Neural cell (in vitro differentiated cells): ENCODE results near the gene ATP6V1F. TPM values are rescaled to one million over a fixed set of nuclear protein-coding genes. Genes with fewer than 3 reads are reported as not detected.

Source experiments
- H2AFZ ChIP-seq: fragments of 200-600, 300-800 bp; sonication (generic), shearing (Covaris generic); 2 replicates; pipeline ENCODE4 v1.6.0; 2014; ENCODE audit warnings: low read depth, mild to moderate bottlenecking, antibody characterized with exemption, low read length, moderate library complexity
- H3F3A ChIP-seq: fragments of 200-600 bp; shearing (Covaris generic); 2 replicates; pipeline ENCODE4 v1.6.1; 2016; ENCODE audit warnings: mild to moderate bottlenecking, moderate library complexity, mixed read lengths, antibody characterized with exemption, low read length; ENCODE audit not compliant: insufficient read depth, poor library complexity, severe bottlenecking
- H3K27ac ChIP-seq: fragments of 200-600, 300-800 bp; sonication (generic), shearing (Covaris generic); 2 replicates; pipeline ENCODE4 v1.5.1; 2014; ENCODE audit warnings: mild to moderate bottlenecking, low read length, moderate library complexity
- H3K27me3 ChIP-seq: fragments of 300-800, 200-600 bp; sonication (generic), shearing (Covaris generic); 2 replicates; pipeline ENCODE4 v1.6.0; 2014; ENCODE audit warnings: mild to moderate bottlenecking, low read depth, low read length, moderate library complexity; ENCODE audit not compliant: insufficient read depth
- H3K36me3 ChIP-seq: fragments of 300-800, 200-600 bp; sonication (generic), shearing (Covaris generic); 2 replicates; pipeline ENCODE4 v1.5.1; 2014; ENCODE audit warnings: mild to moderate bottlenecking, antibody characterized with exemption, low read length, moderate library complexity; ENCODE audit not compliant: insufficient read depth
- H3K4me2 ChIP-seq: fragments of 300-800, 200-600 bp; sonication (generic), shearing (Covaris generic); 2 replicates; pipeline ENCODE4 v1.6.0; 2014; ENCODE audit warnings: mild to moderate bottlenecking, low read length
- H3K4me3 ChIP-seq: fragments of 300-800, 200-600 bp; sonication (generic), shearing (Covaris generic); 2 replicates; pipeline ENCODE4 v1.5.1; 2014; ENCODE audit warnings: mild to moderate bottlenecking, low read length, moderate library complexity
- H3K79me2 ChIP-seq: fragments of 200-600 bp; shearing (Covaris generic); replicated peaks from 2 replicates; pipeline ENCODE4 v1.6.0; 2014; ENCODE audit warnings: mild to moderate bottlenecking, low read length, moderate library complexity; ENCODE audit not compliant: insufficient read depth
- H3K9ac ChIP-seq: fragments of 300-800, 200-600 bp; sonication (generic), shearing (Covaris generic); 2 replicates; pipeline ENCODE4 v1.6.1; 2016; ENCODE audit warnings: mild to moderate bottlenecking, low read length, mixed read lengths
- H3K9me2 ChIP-seq: fragments of 200-600 bp; shearing (Covaris generic); 2 replicates; pipeline ENCODE4 v1.6.1; 2016; ENCODE audit warnings: mild to moderate bottlenecking, low read length, mixed read lengths; ENCODE audit not compliant: insufficient read depth
- H3K9me3 ChIP-seq: fragments of 200-600, 300-800 bp; sonication (generic), shearing (Covaris generic); 2 replicates; pipeline ENCODE4 v1.6.1; 2016; ENCODE audit warnings: mild to moderate bottlenecking, mixed run types, low read length, moderate library complexity, mixed read lengths
- H4K20me1 ChIP-seq: fragments of 200-600 bp; shearing (Covaris generic); 2 replicates; pipeline ENCODE4 v1.6.1; 2016; ENCODE audit warnings: mild to moderate bottlenecking, mixed run types; ENCODE audit not compliant: insufficient read depth
- EP300 ChIP-seq: fragments of 450-650 bp; conservative IDR thresholded peaks from 2 replicates; pipeline ENCODE4 v1.6.1; 2014; ENCODE audit warnings: antibody characterized with exemption, mild to moderate bottlenecking, moderate library complexity; ENCODE audit not compliant: poor library complexity, severe bottlenecking
- EZH2 ChIP-seq: fragments of 200-600, 300-800 bp; shearing (Covaris generic), sonication (generic); IDR thresholded peaks from 2 replicates; pipeline ENCODE4 v1.6.1; 2014; ENCODE audit warnings: antibody characterized with exemption, low read length, borderline replicate concordance, mild to moderate bottlenecking; ENCODE audit not compliant: insufficient read depth, poor library complexity, severe bottlenecking
- MXI1 ChIP-seq: fragments of 450-650 bp; conservative IDR thresholded peaks from 2 replicates; pipeline ENCODE4 v1.6.1; 2014; ENCODE audit warnings: antibody characterized with exemption, mild to moderate bottlenecking; ENCODE audit not compliant: poor library complexity, severe bottlenecking
- POLR2AphosphoS5 ChIP-seq: IDR thresholded peaks from 2 replicates; pipeline ENCODE4 v1.6.1; 2012
- RAD21 ChIP-seq: fragments of 450-650 bp; conservative IDR thresholded peaks from 2 replicates; pipeline ENCODE4 v1.6.1; 2014; ENCODE audit warnings: antibody characterized with exemption, mild to moderate bottlenecking, moderate library complexity
- SMC3 ChIP-seq: fragments of 450-650 bp; conservative IDR thresholded peaks from 2 replicates; pipeline ENCODE4 v1.6.1; 2014; ENCODE audit warnings: antibody characterized with exemption, mild to moderate bottlenecking, moderate library complexity; ENCODE audit not compliant: poor library complexity
- TAF1 ChIP-seq: IDR thresholded peaks from 2 replicates; pipeline ENCODE4 v1.6.1; 2012; ENCODE audit warnings: low read depth
- polyA plus RNA-seq: library from polyadenylated mRNA; depleted of rRNA; stranded (reverse); fragments of >200 nt; gene quantifications from 2 replicates; pipeline ENCODE4 v1.2.3, GENCODE V29; 2014
- TF ChIP-seq, protein P1 (sequence below): IDR thresholded peaks from 2 replicates; pipeline ENCODE4 v1.6.1; 2012; ENCODE audit warnings: borderline replicate concordance
- TF ChIP-seq, protein P2 (sequence below): fragments of 450-650 bp; IDR thresholded peaks from 2 replicates; pipeline ENCODE4 v1.5.1; 2014; ENCODE audit warnings: antibody characterized with exemption, mild to moderate bottlenecking, moderate library complexity; ENCODE audit not compliant: poor library complexity, severe bottlenecking

The ATP6V1F gene
- polyA plus RNA-seq, 1 donor from 2014 or later: 246 TPM

DNA sequence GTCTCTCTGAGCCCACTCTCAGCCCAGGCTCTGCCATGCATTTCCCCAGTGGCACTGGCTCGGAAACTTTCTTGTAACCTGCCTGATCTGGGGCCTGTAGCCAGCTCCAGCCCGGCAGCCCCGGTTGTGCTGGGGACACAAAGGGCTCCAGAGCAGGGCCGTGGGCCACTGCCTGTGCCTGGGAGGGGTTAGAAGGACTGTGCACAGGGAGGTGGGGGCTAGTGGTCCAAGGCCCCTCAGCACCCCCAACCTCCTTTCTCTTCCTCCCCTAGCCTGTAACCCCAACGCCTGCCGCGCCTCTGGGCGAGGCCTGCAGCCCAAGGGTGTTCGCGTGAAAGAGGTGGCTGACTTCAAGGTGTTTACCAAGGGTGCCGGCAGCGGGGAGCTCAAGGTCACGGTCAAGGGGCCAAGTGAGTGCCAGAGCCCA is 22.9 kb upstream of the ATP6V1F start:
- Histone ChIP-seq H3K79me2 (no peaks in the 10 kb centered on the region), H3K9me2 (no peaks in the 10 kb centered on the region), H3K4me2 (no peak overlapping the region), H2AFZ (no peak overlapping the region), H3K9me3 (no peaks in the 10 kb centered on the region), H3K36me3 (no peaks in the 10 kb centered on the region), H3K9ac (no peak overlapping the region), H3K4me3 (no peak overlapping the region), H3K27ac (no peak overlapping the region), H3K27me3 (no peaks in the 10 kb centered on the region), H4K20me1 (no peaks in the 10 kb centered on the region), H3F3A (no peaks in the 10 kb centered on the region)
- no peak for TF ChIP-seq EP300
- no peak for TF ChIP-seq POLR2AphosphoS5
- no peak for TF ChIP-seq RAD21
- TF ChIP-seq, protein P1, sequence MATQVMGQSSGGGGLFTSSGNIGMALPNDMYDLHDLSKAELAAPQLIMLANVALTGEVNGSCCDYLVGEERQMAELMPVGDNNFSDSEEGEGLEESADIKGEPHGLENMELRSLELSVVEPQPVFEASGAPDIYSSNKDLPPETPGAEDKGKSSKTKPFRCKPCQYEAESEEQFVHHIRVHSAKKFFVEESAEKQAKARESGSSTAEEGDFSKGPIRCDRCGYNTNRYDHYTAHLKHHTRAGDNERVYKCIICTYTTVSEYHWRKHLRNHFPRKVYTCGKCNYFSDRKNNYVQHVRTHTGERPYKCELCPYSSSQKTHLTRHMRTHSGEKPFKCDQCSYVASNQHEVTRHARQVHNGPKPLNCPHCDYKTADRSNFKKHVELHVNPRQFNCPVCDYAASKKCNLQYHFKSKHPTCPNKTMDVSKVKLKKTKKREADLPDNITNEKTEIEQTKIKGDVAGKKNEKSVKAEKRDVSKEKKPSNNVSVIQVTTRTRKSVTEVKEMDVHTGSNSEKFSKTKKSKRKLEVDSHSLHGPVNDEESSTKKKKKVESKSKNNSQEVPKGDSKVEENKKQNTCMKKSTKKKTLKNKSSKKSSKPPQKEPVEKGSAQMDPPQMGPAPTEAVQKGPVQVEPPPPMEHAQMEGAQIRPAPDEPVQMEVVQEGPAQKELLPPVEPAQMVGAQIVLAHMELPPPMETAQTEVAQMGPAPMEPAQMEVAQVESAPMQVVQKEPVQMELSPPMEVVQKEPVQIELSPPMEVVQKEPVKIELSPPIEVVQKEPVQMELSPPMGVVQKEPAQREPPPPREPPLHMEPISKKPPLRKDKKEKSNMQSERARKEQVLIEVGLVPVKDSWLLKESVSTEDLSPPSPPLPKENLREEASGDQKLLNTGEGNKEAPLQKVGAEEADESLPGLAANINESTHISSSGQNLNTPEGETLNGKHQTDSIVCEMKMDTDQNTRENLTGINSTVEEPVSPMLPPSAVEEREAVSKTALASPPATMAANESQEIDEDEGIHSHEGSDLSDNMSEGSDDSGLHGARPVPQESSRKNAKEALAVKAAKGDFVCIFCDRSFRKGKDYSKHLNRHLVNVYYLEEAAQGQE: no peak
- no peak for TF ChIP-seq MXI1
- no peak for TF ChIP-seq TAF1
- TF ChIP-seq, protein P2, sequence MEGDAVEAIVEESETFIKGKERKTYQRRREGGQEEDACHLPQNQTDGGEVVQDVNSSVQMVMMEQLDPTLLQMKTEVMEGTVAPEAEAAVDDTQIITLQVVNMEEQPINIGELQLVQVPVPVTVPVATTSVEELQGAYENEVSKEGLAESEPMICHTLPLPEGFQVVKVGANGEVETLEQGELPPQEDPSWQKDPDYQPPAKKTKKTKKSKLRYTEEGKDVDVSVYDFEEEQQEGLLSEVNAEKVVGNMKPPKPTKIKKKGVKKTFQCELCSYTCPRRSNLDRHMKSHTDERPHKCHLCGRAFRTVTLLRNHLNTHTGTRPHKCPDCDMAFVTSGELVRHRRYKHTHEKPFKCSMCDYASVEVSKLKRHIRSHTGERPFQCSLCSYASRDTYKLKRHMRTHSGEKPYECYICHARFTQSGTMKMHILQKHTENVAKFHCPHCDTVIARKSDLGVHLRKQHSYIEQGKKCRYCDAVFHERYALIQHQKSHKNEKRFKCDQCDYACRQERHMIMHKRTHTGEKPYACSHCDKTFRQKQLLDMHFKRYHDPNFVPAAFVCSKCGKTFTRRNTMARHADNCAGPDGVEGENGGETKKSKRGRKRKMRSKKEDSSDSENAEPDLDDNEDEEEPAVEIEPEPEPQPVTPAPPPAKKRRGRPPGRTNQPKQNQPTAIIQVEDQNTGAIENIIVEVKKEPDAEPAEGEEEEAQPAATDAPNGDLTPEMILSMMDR: no peak
- no peak for TF ChIP-seq EZH2
- TF ChIP-seq SMC3: no peak

DNA sequence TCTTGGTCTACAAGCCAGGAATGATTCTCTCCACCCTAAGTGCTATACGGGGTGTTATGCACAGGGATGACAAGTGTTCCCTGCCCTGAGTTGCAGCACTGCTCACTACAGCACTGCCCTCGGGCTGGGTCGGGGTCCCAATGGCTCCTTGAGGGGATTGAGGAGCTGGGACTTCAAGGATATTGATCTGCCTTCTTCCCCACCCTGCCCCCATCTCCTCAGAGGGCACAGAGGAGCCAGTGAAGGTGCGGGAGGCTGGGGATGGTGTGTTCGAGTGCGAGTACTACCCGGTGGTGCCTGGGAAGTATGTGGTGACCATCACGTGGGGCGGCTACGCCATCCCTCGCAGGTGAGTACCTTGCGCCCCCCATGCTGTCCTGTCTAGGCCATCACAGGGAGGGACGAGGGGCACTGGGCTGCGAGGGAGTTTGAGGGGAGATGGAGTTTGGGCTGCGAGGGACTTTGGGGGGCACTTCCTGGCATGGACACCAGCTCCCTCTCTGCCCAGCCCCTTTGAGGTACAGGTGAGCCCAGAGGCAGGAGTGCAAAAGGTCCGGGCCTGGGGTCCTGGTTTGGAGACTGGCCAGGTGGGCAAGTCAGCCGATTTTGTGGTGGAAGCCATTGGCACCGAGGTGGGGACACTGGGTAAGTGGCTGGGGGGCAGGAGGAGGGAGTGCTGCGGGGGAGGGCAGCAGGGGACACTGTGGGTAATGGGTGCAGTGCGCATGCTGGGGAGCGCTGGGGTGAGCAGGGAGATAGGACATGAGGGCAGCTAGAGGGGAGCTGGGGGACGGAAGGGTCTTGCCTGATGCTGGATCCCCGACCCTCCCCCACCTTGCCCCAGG is 22.1 kb upstream of the ATP6V1F start:
- H3K4me2 ChIP-seq: no peak overlapping the region
- H3F3A ChIP-seq: no peaks in the 10 kb centered on the region
- no peaks in the 10 kb centered on the region for H3K36me3 ChIP-seq
- no peak overlapping the region for H3K27ac ChIP-seq
- H4K20me1 ChIP-seq: no peaks in the 10 kb centered on the region
- no peaks in the 10 kb centered on the region for H3K79me2 ChIP-seq
- no peaks in the 10 kb centered on the region for H3K9me2 ChIP-seq
- H3K4me3 ChIP-seq: no peak overlapping the region
- no peak overlapping the region for H3K9ac ChIP-seq
- no peak overlapping the region for H2AFZ ChIP-seq
- no peaks in the 10 kb centered on the region for H3K9me3 ChIP-seq
- no peaks in the 10 kb centered on the region for H3K27me3 ChIP-seq
- TF ChIP-seq, protein P2: no peak
- no peak for TF ChIP-seq RAD21
- TF ChIP-seq EZH2: no peak
- no peak for TF ChIP-seq MXI1
- no peak for TF ChIP-seq SMC3
- no peak for TF ChIP-seq TAF1
- no peak for TF ChIP-seq POLR2AphosphoS5
- no peak for TF ChIP-seq EP300
- TF ChIP-seq, protein P1: no peak
